B cell (primary cell): ENCODE results near the gene GET4.

Experiments used
- CTCF ChIP-seq: fragments of 200-600 bp; IDR thresholded peaks from one replicate; pipeline ENCODE4 v1.8.0; 2022; ENCODE audit warnings: antibody characterized with exemption, mild to moderate bottlenecking
- EZH2 ChIP-seq: IDR thresholded peaks from 2 replicates; pipeline ENCODE4 v1.6.1; 2012; ENCODE audit warnings: borderline replicate concordance, low read depth, mild to moderate bottlenecking, moderate library complexity, low read length; ENCODE audit not compliant: insufficient read depth, poor library complexity, severe bottlenecking

- no peak for TF ChIP-seq CTCF
- TF ChIP-seq EZH2: no peak
Measured at GRCh38 chr7:832968-833424, 43.4 kb upstream of the GET4 start.
